Measurements from ENCODE around the gene C6orf47.
A peak's percentile ranks its signal among the peaks of the same experiment; 100 is the strongest.

C6orf47 gene

DNA sequence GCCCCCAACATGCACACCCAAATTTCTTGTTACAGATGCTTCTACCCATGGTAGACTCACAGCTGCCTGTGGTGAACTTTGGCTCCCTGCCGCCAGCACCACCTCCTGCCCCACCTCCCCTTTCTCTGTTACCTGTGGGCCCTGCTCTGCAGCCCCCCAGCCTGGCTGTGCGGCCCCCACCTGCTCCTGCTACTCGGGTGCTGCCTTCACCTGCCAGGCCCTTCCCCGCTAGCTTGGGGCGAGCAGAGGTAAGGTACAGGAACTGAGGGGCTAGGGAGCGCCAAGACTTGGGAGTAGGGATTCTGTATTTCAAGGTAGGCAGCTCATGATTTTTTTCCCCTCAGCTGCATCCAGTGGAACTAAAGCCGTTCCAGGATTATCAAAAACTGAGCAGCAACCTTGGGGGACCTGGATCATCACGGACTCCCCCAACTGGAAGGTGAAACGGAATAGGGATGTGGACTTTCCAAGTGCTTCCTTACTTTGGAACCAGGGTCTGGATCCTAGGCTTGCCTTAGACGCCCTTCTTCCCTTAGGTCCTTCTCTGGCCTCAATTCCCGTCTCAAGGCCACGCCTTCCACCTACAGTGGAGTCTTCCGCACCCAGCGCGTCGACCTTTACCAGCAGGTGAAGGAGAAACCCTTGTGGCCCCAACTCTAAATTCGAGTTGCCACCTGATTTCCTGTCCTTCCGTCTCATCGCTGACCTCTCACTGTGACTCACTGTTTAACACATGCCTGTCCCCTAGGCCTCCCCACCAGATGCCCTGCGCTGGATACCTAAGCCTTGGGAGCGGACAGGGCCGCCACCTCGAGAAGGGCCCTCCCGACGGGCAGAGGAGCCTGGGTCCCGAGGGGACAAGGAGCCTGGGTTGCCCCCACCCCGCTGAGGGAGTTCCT, 23.6 kb downstream of the C6orf47 start:
- DNase-seq (ENCODE audit: low spot score): no peak

DNA sequence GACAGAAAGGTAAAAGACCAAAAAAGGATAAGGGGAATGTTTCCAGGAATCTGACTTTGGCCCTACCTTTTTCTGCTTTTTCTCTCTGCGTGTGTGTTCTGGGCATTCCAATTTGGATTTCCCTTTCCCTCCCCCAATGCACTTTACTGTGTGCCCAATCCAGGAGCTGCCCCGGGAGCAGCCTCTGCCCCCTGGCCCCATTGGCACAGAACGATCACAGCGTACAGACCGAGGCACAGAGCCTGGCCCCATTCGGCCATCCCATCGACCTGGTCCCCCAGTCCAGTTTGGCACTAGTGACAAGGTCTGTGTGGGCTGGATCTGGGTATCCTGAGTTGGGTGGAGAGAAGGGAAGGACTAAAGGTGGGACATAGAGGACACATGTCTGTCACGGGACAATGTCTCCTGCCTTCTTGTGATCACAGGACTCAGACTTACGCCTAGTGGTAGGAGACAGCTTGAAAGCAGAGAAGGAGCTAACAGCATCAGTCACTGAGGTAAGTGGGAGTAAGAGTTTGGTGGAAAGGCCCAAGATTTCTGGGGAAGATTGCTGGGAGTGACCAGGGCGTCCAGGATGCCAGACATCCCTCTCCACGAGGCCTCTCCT, 25.5 kb downstream of the C6orf47 start:
- no peak for DNase-seq (ENCODE audit: low spot score)

DNA sequence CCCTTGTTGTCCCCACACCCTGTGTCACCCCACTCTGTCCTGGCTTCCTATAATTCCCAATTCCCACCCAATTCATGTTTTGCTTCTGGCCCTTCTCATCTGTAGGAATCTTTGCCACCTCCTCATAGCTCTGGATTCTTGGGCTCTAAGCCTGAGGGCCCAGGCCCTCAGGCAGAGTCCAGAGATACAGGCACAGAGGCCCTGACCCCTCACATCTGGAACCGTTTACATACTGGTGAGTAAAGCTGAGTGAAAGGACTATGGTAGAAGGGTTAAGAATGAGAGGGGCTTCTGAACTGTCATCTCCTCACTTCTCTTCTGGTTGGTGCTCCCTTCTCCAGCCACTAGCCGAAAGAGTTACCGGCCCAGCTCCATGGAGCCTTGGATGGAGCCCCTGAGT, 26.4 kb downstream of the C6orf47 start:
- no peak for DNase-seq (ENCODE audit: low spot score)

DNA sequence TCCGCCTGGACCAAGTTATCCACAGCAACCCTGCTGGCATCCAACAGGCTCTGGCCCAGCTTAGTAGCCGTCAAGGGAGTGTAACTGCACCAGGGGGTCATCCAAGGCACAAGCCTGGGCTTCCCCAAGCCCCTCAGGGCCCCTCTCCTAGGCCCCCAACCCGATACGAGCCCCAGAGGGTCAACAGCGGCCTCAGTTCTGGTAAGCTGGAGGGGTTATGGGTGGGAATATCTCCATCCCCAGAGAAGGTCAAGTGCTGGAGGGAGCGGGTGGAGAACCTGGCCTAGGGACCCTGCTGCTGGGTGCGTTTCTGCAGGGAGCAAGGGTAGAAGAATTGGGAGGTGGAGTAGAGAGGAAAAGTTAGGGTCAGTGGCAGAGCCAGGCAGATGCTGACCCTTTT, 27.1 kb downstream of the C6orf47 start:
- DNase-seq (ENCODE audit: low spot score): no peak

DNA sequence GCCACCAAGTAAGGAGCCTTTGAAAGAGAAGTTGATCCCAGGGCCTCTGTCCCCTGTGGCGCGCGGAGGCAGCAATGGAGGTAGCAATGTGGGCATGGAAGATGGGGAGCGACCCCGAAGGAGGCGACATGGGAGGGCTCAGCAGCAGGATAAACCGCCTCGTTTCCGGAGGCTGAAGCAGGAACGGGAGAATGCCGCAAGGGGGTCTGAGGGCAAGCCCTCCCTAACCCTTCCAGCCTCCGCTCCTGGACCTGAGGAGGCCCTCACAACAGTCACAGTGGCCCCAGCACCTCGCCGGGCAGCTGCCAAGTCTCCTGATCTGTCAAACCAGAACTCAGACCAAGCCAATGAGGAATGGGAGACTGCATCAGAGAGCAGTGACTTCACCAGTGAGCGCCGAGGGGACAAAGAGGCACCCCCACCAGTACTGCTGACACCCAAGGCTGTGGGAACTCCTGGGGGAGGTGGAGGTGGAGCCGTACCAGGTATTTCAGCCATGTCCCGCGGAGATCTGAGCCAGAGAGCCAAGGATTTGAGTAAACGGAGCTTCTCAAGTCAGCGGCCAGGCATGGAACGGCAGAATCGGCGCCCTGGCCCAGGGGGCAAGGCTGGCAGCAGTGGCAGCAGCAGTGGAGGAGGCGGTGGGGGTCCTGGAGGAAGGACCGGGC, 28.2 kb downstream of the C6orf47 start:
- no peak for DNase-seq (ENCODE audit: low spot score)

DNA sequence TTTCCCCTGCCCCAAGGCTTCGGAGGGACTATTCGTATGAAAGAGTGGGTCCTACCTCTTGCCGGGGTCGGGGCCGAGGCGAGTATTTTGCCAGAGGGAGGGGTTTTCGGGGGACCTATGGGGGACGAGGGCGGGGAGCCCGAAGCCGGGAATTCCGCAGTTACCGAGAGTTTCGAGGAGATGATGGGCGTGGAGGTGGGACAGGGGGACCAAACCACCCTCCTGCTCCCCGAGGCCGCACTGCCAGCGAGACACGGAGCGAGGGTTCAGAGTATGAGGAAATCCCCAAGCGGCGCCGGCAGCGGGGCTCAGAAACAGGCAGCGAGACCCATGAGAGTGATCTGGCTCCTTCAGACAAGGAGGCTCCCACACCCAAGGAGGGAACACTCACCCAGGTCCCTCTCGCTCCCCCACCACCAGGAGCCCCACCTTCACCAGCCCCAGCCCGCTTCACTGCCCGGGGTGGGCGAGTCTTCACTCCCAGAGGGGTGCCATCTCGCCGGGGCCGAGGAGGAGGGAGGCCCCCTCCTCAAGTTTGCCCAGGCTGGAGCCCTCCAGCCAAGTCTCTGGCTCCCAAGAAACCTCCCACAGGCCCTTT, 28.8 kb downstream of the C6orf47 start:
- DNase-seq (ENCODE audit: low spot score): no peak

DNA sequence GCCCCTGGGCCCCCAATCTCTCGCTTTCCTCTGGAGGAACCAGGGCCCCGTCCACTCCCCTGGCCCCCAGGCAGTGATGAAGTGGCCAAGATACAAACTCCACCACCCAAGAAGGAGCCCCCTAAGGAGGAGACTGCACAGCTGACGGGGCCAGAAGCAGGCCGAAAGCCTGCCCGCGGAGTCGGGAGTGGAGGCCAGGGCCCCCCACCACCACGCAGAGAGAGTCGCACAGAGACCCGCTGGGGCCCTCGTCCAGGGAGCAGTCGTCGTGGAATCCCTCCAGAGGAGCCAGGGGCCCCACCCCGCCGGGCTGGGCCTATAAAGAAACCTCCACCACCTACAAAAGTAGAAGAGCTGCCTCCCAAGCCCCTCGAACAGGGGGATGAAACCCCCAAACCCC, 29.4 kb downstream of the C6orf47 start:
- DNase-seq (ENCODE audit: low spot score): no peak

DNA sequence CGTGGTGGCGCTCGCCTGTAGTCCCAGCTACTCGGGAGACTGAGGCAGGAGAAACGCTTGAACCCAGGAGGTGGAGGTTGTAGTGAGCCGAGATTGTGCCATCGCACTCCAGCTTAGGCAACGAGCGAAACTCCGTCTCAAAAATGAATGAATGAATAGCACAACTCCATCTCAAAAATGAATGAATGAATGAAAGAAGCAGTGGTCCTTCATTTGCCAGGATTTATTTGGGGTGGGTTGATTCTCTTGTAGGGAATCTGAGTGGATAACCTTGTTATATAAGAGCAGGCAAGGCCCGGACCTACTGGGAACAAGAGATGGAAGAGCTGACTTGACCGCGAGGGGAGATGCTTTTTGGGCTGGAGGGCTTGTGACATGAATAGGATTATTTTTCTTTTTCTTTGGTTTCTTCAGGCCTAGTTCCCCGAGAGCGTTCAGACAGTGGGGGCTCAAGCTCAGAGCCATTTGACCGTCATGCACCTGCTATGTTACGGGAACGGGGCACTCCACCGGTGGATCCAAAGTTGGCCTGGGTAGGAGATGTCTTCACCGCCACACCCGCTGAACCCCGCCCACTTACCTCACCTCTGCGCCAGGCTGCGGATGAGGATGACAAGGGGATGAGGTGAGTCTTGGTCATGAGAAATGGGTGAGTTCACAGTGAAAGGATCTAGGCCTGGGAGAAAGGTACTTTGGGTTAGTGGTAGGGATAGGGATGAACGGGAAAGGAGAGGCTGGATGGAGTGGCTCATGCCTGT, 30.2 kb downstream of the C6orf47 start:
- no peak for DNase-seq (ENCODE audit: low spot score)

DNA sequence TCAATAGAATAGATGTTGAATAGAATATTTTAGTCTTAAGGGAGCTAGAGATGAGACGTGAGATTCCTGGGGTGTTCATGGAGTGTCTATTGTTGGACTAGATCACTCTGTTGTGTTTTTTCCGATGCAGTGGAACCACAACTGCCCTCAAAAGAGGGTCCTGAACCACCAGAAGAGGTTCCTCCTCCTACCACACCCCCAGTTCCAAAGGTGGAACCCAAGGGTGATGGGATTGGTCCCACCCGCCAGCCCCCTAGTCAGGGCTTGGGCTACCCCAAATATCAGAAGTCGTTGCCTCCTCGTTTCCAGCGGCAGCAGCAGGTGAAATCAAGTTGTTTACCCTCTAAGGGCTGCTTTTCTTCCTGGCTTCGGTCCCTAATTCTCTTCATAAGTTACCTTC, 31.6 kb downstream of the C6orf47 start:
- DNase-seq (ENCODE audit: low spot score): no peak

DNA sequence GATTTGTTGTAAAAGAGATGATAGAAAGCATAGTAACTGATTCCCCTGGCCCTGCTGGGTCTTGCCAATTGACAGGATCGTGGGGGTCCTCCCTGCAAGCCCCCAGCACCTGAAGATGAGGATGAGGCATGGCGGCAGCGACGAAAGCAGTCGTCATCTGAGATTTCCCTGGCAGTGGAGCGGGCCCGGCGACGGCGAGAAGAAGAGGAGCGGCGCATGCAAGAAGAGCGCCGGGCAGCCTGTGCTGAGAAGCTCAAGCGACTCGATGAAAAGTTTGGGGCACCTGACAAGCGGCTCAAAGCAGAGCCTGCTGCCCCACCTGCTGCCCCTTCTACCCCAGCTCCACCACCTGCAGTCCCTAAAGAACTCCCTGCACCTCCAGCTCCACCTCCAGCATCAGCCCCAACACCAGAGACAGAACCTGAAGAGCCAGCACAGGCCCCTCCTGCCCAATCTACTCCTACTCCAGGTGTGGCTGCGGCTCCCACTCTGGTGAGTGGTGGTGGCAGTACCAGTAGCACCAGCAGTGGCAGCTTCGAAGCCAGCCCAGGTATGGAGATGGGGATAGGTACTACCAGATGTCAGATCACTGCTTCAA, 32.8 kb downstream of the C6orf47 start:
- DNase-seq (ENCODE audit: low spot score): no peak

DNA sequence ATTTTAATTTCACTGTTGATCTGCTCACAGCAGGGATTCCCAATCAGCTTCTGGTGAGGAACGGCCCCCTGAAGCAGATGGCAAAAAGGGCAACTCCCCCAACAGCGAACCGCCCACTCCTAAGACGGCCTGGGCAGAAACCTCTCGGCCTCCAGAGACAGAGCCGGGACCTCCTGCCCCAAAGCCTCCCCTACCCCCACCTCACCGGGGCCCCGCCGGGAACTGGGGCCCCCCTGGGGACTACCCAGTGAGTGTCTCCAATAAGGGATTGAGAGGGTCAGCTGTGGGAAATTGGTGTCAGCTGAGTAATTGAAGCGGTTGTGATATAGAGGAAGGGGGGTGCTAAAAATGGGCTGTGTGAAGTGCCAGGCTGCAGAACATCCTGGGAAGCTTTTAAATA, 33.6 kb downstream of the C6orf47 start:
- DNase-seq (ENCODE audit: low spot score): no peak

DNA sequence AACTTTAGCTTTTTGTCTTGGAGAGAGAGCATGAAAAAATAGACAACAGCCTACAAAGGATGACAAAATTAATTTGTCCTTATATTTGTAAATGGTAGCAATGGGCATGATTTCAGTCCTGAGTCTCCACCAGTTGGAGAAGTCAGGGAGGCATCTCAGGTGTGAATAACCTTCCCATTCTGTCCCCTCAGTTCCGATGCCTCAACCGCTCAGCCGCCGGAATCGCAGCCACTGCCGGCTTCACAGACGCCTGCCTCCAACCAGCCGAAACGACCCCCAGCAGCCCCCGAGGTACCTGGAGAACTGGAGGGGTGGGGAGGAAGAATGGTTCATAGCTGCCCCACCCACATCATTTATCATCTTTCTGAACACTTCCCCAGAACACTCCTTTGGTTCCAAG, 36.5 kb downstream of the C6orf47 start:
- DNase-seq (ENCODE audit: low spot score): no peak

DNA sequence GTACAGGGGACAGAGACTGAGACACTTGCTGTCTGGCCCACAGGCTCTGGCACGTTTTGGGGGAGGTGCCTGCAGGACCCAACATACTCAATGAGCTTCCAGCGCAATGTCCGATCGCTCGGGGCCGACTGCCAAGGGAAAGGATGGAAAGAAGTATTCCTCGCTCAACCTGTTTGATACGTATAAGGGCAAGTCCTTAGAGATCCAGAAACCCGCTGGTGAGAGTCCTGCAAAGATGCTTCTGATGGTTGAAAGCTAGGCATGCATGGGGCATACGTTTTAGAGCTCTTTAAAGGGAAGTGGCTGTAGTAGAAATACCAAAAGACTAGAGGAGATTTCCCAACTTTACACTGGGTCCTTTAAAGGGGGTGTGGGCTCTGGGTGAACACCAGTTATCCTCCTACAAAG, 37.9 kb downstream of the C6orf47 start:
- no peak for DNase-seq (ENCODE audit: low spot score)

DNA sequence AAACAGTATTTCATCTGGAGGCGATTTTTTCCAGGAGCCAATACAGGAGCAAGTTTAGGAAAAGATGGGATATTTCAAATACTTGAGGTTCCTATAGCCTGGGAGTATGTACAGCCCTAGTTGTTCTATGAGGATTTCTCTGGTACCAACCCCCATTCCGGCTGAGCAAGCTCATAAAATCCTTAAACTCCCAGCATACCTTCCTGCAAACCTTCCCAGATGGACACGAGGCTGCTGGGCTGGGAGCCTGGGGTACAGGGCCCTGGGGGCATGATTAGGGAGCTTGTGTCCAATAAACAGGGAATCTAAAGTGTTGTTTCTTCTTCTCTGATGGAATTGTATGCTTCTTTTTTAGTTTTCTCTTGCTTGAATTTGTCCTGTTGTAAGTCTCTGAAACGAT, 38.6 kb downstream of the C6orf47 start:
- peak; percentile 20 for DNase-seq (ENCODE audit: low spot score)

DNA sequence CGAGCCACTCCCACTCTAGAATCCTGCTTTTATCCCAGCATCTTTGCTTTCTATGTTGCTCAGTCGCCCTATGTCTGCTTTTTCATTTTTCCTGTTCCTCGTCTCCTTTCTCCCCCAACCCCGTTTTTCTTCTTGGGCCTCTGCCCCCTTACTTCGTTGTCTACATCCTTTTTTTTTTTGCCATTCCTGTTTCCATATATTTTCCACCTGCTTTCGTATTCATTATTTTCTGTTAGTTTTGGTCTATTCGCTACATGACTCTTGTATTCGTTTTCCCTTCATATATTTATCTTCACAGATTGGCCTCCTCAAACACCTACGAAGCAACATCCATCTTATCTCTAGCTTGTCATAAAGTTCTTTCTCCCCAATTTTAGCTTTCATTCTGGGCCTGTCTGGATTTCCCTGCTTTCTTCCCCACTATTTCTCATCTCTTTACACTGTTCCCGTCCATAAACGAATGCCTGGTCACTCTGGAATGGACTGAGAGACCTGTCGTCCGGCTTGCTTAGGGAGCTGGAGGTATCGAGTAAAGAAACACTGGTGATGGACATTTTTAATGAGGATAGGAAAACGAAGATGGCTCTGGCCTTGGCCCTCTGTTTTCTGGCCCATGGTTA, 39.1 kb downstream of the C6orf47 start:
- peak; percentile 17 for DNase-seq (ENCODE audit: low spot score)

DNA sequence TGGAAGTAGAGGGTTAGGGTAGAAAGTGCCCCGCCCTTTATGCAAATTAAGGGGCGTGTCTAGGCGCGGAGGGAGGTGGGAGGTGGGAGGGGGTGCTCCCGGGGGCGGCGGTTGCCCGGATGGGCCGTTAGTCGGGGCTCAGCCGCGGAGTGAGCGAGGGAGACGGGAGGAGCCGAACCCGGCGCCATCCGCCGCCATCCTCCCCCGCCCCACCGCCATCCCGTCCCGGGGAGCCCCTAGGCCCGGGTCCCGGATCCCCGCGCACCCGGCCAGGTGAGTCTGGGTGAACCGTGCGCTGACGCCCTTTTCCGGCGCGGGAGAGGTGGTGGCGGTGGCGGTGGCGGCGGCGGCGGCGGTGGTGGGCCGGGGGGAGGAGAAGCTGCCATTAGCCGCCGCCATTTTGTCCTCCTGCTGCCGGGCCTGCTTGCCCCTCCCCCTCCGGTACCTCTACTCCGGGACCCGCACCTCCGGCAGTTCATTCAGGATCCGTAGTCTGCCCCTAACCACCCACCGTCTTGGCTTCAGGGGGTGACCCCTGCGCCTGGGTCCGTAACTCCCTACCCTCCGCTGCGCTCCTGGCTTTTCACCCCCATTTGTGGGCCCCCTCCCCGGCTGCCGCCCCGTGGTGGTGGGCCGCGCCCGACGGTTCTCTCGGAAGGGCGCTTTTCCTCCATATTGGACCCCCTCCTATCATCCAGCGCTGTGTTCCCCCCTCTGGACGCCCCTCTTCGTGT, 39.8 kb downstream of the C6orf47 start, which contains the start of gene PRRC2A:
PRRC2A (plus strand) TSS at position 130 of the 734 bp plus-strand sequence. CDS start 2,075 bp downstream, outside the sequence.
- no peak for DNase-seq (ENCODE audit: low spot score)

DNA sequence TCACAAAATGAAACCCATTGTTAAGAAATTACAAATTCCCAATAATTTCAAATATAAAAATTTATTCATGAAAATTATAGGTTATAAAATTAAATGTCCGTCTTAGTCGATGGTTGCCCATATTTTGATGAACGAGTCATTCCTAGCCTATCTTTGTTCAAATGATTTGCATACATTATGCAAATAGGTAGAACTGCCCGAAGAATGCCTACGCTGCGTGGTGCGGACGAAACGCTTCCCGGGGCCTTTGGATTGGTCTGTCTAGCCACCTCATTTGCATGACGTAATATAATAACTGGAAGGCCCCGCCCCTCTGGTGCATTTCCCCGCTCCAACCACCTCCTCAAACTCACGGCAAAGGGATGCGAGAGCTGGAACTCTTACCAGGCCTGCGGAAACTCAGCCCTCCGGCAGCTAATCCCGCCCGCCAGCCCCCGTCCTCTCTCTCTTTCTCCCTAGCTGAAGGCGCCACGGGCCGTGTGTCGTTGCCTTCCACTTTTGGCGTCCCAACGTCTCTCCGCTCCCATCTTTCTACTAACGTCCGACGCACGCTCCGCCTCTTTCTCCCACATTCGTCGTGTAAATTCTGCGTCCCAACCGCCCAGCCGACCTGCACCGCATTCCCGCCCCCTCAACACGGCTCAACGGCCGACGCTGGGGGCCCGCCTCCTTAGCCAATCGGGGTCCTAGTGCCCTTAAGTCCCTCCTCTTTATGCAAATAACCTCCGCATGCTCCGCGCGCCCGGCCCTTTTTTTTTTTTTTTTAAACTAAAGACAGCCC, 40.6 kb downstream of the C6orf47 start:
- peak; percentile 100 for DNase-seq (ENCODE audit: low spot score)

DNA sequence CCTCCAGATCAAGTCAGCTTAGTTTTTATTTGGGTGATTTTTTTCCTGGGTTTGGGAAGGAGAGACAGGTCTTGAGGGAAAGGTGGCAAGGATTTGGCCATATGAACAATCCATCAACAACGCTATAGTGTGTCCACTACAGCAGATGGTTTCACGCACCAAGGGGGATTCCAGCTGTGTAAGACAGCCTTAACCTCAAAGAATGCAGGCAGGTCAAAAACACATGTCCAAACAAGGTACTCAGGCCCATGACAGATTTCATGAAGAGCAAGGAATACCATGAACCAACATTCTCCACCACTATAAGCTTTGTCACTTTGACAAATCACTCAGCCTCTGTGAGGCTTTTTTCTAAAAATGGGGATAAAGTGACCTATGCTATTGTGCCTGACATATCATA, 43.6 kb downstream of the C6orf47 start:
- no peak for DNase-seq (ENCODE audit: low spot score)

DNA sequence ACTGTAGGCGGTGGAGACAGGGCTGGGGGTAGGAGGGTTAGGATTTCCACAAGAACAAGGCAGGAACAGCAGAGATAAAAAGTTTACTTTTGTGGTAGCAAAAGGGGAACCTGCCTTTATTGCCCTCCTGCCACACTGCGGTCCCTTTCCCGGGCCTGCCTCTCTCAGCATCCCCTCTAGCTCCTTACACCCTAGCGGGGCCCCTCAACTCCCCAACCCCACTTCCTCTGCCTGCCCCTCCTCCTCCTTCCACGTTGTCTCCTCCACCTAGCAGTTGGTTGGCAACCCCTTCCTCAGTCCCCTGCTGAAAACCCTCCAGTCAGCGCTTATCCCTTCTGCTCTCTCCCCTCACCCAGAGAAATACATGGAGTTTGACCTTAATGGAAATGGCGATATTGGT, 44.8 kb downstream of the C6orf47 start:
- no peak for DNase-seq (ENCODE audit: low spot score)
